Adrenal gland (tissue), 12 donors: Measurements from ENCODE around the gene WBP1. TPM values are rescaled to one million over a fixed set of nuclear protein-coding genes. Genes with fewer than 3 reads are reported as not detected.

ENCODE experiments used
- DNase-seq, 7 donors: peaks; one replicate each; pipeline ENCODE4 v3.0.0-alpha.2; 2019 to 2020
- H3K27ac ChIP-seq, 5 donors: fragments of 200-600 bp; sonication (generic) in 4 of 5; 1 replicate in 3 of 5; 2 replicates in 2 of 5; pipeline versions ENCODE4 v1.5.1 to v1.8.0; 2016 to 2020; ENCODE audit warnings: mild to moderate bottlenecking in 1 of 5
- H3K27me3 ChIP-seq: fragments of 200-600 bp; 2 replicates; pipeline ENCODE4 v1.8.0; 2021
- H3K36me3 ChIP-seq, 2 donors: fragments of 200-600 bp; replicated peaks in 1 of 2; 1 replicate in 1 of 2; 2 replicates in 1 of 2; pipeline versions ENCODE4 v1.5.1 to v1.8.0; 2018 to 2022
- H3K4me1 ChIP-seq, 2 donors: fragments of 200-600 bp; replicated peaks in 1 of 2; 1 replicate in 1 of 2; 2 replicates in 1 of 2; pipeline versions ENCODE4 v1.5.1 to v1.8.0; 2018 to 2021
- H3K4me3 ChIP-seq, 4 donors: fragments of 200-600 bp; sonication (generic) in 3 of 4; one replicate each; pipeline ENCODE4 v1.5.1; 2016 to 2018
- H3K9me3 ChIP-seq, 3 donors: fragments of 200-600 bp; sonication (generic) in 1 of 3; replicated peaks in 1 of 3; 1 replicate in 2 of 3; 2 replicates in 1 of 3; pipeline versions ENCODE4 v1.5.1 to v1.8.0; 2016 to 2021
- CTCF ChIP-seq, 6 experiments: fragments of 450-650 bp in 4 of 6; fragments of 200-600 bp in 2 of 6; sonication (generic) in 1 of 6; IDR thresholded peaks; 1 replicate in 5 of 6; 2 replicates in 1 of 6; pipeline versions ENCODE4 v1.5.1 to v1.8.0; 2016 to 2021; ENCODE audit warnings: antibody characterized with exemption in 6 of 6, mild to moderate bottlenecking in 2 of 6, moderate library complexity in 1 of 6
- POLR2A ChIP-seq, 2 donors: fragments of 450-650 bp; IDR thresholded peaks; one replicate each; pipeline ENCODE4 v1.6.1; 2017; ENCODE audit warnings: antibody characterized with exemption in 2 of 2, mild to moderate bottlenecking in 2 of 2, moderate library complexity in 1 of 2
- WGBS, 4 donors: extraction: QIAGEN DNeasy Blood & Tissue Kit in 2 of 4; methylation state at CpG; one replicate each; pipeline versions ENCODE4 v1.1.5 to v1.1.7; 2013 to 2017; 5-methylcytosine and 5-hydroxymethylcytosine counted together
- intact Hi-C, 2 donors: fragments of 100-400 bp; cut with DNase I; formaldehyde crosslinking; loops; one replicate each; pipeline versions ENCODE4 v1.14.1 to v1.15.0; 2022 to 2023
- polyA plus RNA-seq, 3 donors: library from polyadenylated mRNA; stranded (reverse); fragments of 200-250 nt in 2 of 3; fragments of 350-450 nt in 1 of 3; fragmentation: Illumina TruSeq in 1 of 3; extraction: RNeasy Lipid Tissue Mini Kit (QIAGEN cat#74804) in 1 of 3; gene quantifications; one replicate each; pipeline ENCODE4 v1.2.3, GENCODE V29; 2013 to 2014
- total RNA-seq, 9 donors: library from RNA; depleted of rRNA in 4 of 9; stranded (reverse); fragments of >200 nt in 4 of 9; fragments of 120-200 nt in 1 of 9; fragmentation: NEBNext Ultra II Directional in 1 of 9; extraction: Animal tissue kit (Norgen Biotek cat#: 25700) in 1 of 9; gene quantifications; one replicate each; pipeline versions ENCODE4 v1.1.0 to v1.2.4, GENCODE V29; 2013 to 2023
- donor health status: healthy with polysubstance abuse.
- donor health status: Bipolar disorder and iron deficiency.
- donor health status: DM: yes; HTN: yes; CAD: no.
- donor health status: DM: no; HTN: no; CAD: no.
- donor health status: DM: no; HTN: no; CAD: no.
- donor health status: DM: yes; HTN: yes; CAD: no.

Gene WBP1
- total and polyA plus RNA-seq, 12 donors, result 56.9 to 267 (median 115) TPM

GRCh38 chr2:74436848-74437695, 21.2 kb upstream of the WBP1 start:
- peaks cover 13 to 28% of the 10 kb centered on the region in 2 donors for H3K4me1 ChIP-seq
- no peak overlapping the region for H3K4me3 ChIP-seq
- TF ChIP-seq CTCF (IDR thresholded peaks at IDR 0.05) (no peak), POLR2A (IDR thresholded peaks at IDR 0.05) (no peak)
- DNase-seq, result no peak
- H3K36me3 ChIP-seq, result no peaks in the 10 kb centered on the region
- no peak overlapping the region for H3K27ac ChIP-seq
- intact Hi-C loops, result no loop called here
- H3K9me3 ChIP-seq, result no peaks in the 10 kb centered on the region
- WGBS, 4 donors, result 75 to 82% (median 79%) methylated on average over 6 of the region's 6 CpGs
- peaks cover 10% of the 10 kb centered on the region for H3K27me3 ChIP-seq

GRCh38 chr2:74438248-74438647, 20.0 kb upstream of the WBP1 start:
- no peaks in the 10 kb centered on the region for H3K9me3 ChIP-seq
- peaks cover 11% of the 10 kb centered on the region for H3K27me3 ChIP-seq
- WGBS, 4 donors, result 88 to 100% (median 95%) methylated on average over 1 of the region's 1 CpG
- H3K4me1 ChIP-seq, result peaks cover 13 to 28% of the 10 kb centered on the region in 2 donors
- H3K4me3 ChIP-seq, result no peak overlapping the region
- no peak for DNase-seq
- H3K27ac ChIP-seq, result no peak overlapping the region
- no peak for TF ChIP-seq POLR2A (IDR thresholded peaks at IDR 0.05)
- TF ChIP-seq CTCF (IDR thresholded peaks at IDR 0.05), result no peak
- H3K36me3 ChIP-seq, result no peaks in the 10 kb centered on the region
- intact Hi-C loops, result no loop called here

GRCh38 chr2:74439373-74439772, 18.9 kb upstream of the WBP1 start:
- H3K4me1 ChIP-seq, result peaks cover 13 to 28% of the 10 kb centered on the region in 2 donors
- H3K9me3 ChIP-seq, result no peaks in the 10 kb centered on the region
- no peaks in the 10 kb centered on the region for H3K36me3 ChIP-seq
- H3K27me3 ChIP-seq, result peaks cover 11% of the 10 kb centered on the region
- intact Hi-C loops, result no loop called here
- H3K27ac ChIP-seq, result peak overlapping the region in 3 of 5 donors; percentile 60 to 74 (median 71)
- WGBS, 4 donors, result 29 to 55% (median 45%) methylated on average over 3 of the region's 3 CpGs; no CpG with 5 or more reads in 1 of the 4 donors
- peak overlapping the region in 2 of 4 donors; percentile 65 to 74 for H3K4me3 ChIP-seq
- no peak for DNase-seq
- TF ChIP-seq CTCF (IDR thresholded peaks at IDR 0.05), result no peak
- TF ChIP-seq POLR2A (IDR thresholded peaks at IDR 0.05), result no peak

GRCh38 chr2:74439803-74440377, 18.3 kb upstream of the WBP1 start:
- Histone ChIP-seq H3K9me3 (no peaks in the 10 kb centered on the region), H3K27me3 (peaks cover 11% of the 10 kb centered on the region), H3K27ac (peak overlapping the region in 3 of 5 donors; percentile 60 to 74 (median 71)), H3K4me1 (peaks cover 13 to 28% of the 10 kb centered on the region in 2 donors), H3K36me3 (no peaks in the 10 kb centered on the region), H3K4me3 (peak overlapping the region; percentile 0 to 74 (median 64))
- 5 to 14% (median 11%) methylated on average over 12 to 14 of the region's 14 CpGs for WGBS, 4 donors
- TF ChIP-seq CTCF (IDR thresholded peaks at IDR 0.05) (no peak), POLR2A (IDR thresholded peaks at IDR 0.05) (no peak)
- DNase-seq, result peak; percentile 53 to 80 (median 67)
- intact Hi-C loops, result no loop called here
